GM23338 (cell line): ENCODE measurements around the gene ENOX1.

Experiments used
- CREB1 ChIP-seq: fragments of 250-450 bp; sonication (Bioruptor Pico); IDR thresholded peaks from 2 replicates; pipeline ENCODE4 v1.5.0; 2020; ENCODE audit warnings: low read depth, mild to moderate bottlenecking, moderate library complexity
- CTCF ChIP-seq, 2 experiments: fragments of 200-600 bp in 1 of 2; sonication (generic) in 1 of 2; conservative IDR thresholded peaks; 2 replicates each; pipeline versions ENCODE4 v1.5.1 to v1.6.1; 2016 to 2017; ENCODE audit warnings: antibody characterized with exemption in 2 of 2, low read depth in 2 of 2, mild to moderate bottlenecking in 2 of 2, moderate library complexity in 1 of 2
- JUNB ChIP-seq: IDR thresholded peaks from one replicate; pipeline ENCODE4 v1.6.1; 2016; ENCODE audit warnings: antibody characterized with exemption; ENCODE audit not compliant: unreplicated experiment

GRCh38 chr13:43373400-43373799, 413.4 kb downstream of the ENOX1 start:
- TF ChIP-seq CTCF (conservative IDR thresholded peaks at IDR 0.05; ENCODE audit: low read depth in 2 of 2) (no peak), CREB1 (CRISPR knock-in tag) (no peak), JUNB (no peak)
